HUES64 (cell line): Measurements from ENCODE around the gene ENPEP.
"Not testable (repeated sequence)": the region's sequence is repeated elsewhere in the genome, so short reads cannot be mapped to it uniquely, and the experiment has no call there.

Experiments used
- H3K27ac ChIP-seq: 2 replicates; pipeline ENCODE4 v1.7.0; 2013; ENCODE audit warnings: low read depth, low read length, inconsistent platforms
- H3K27me3 ChIP-seq: 2 replicates; pipeline ENCODE4 v1.6.1; 2013; ENCODE audit warnings: mild to moderate bottlenecking, low read length; ENCODE audit not compliant: insufficient read depth
- H3K36me3 ChIP-seq: 2 replicates; pipeline ENCODE4 v1.6.1; 2013; ENCODE audit warnings: mild to moderate bottlenecking, low read length; ENCODE audit not compliant: insufficient read depth
- H3K4me1 ChIP-seq: 2 replicates; pipeline ENCODE4 v1.6.1; 2013; ENCODE audit warnings: mild to moderate bottlenecking, low read length, moderate library complexity; ENCODE audit not compliant: insufficient read depth
- H3K4me3 ChIP-seq: 2 replicates; pipeline ENCODE4 v1.5.1; 2013; ENCODE audit warnings: mild to moderate bottlenecking, low read length, moderate library complexity
- H3K9ac ChIP-seq: 2 replicates; pipeline ENCODE4 v1.6.1; 2013; ENCODE audit warnings: mild to moderate bottlenecking, low read depth, low read length
- H3K9me3 ChIP-seq: 2 replicates; pipeline ENCODE4 v1.6.1; 2013; ENCODE audit warnings: low read depth, low read length; ENCODE audit not compliant: insufficient read depth
- WGBS: fragments of 150-250, 120-280 bp; methylation state at CpG from one replicate; pipeline ENCODE4 v1.1.7; 2013; ENCODE audit warnings: missing lambda C conversion rate; 5-methylcytosine and 5-hydroxymethylcytosine counted together

The ENPEP gene

GRCh38 chr4:110485452-110485851, 9.5 kb downstream of the ENPEP start:
- H3K9ac ChIP-seq, result no peak overlapping the region
- no peak overlapping the region for H3K27ac ChIP-seq
- no peaks in the 10 kb centered on the region for H3K36me3 ChIP-seq
- H3K9me3 ChIP-seq, result no peaks in the 10 kb centered on the region
- no peaks in the 10 kb centered on the region for H3K27me3 ChIP-seq
- WGBS, result 75% methylated on average over 1 of the region's 1 CpG
- no peak overlapping the region for H3K4me3 ChIP-seq
- H3K4me1 ChIP-seq, result peaks cover 23% of the 10 kb centered on the region

DNA sequence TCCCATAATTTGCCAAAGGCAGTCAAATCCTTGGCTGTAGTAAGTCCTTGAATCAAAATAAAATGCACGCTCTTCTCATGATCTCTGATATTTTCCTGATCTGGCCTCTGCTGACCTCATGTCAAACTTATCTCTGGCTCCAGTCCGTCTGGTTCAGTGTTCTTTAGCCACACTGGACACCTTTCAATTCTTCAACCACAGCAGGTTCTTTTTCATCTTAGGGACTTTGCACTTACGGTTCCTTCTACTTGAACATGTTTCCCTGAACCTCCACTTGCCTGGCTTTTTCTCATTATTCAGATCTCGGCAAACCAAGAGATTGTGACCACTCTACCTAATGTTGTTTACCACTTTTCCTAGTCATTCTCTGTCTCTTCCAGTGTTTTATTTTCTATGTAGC, 10.3 kb downstream of the ENPEP start:
- WGBS, result 79% methylated on average over 4 of the region's 4 CpGs
- H3K9me3 ChIP-seq, result no peaks in the 10 kb centered on the region

GRCh38 chr4:110486850-110487249, 10.9 kb downstream of the ENPEP start:
- peaks cover 18% of the 10 kb centered on the region for H3K4me1 ChIP-seq
- H3K4me3 ChIP-seq, H3K9me3 ChIP-seq, H3K27ac ChIP-seq, H3K9ac ChIP-seq, H3K36me3 ChIP-seq, H3K27me3 ChIP-seq: not testable (repeated sequence)
- WGBS, result 88% methylated on average over 4 of the region's 4 CpGs

More for the DNA sequence above, 10.3 kb downstream of the ENPEP start:
- H3K4me3 ChIP-seq, result no peak overlapping the region
- no peaks in the 10 kb centered on the region for H3K27me3 ChIP-seq
- H3K27ac ChIP-seq, result no peak overlapping the region
- no peak overlapping the region for H3K9ac ChIP-seq
- peaks cover 18% of the 10 kb centered on the region for H3K4me1 ChIP-seq
- no peaks in the 10 kb centered on the region for H3K36me3 ChIP-seq

- peaks cover 18% of the 10 kb centered on the region for H3K4me1 ChIP-seq
- no peaks in the 10 kb centered on the region for H3K9me3 ChIP-seq
- H3K36me3 ChIP-seq, result no peaks in the 10 kb centered on the region
- no peak overlapping the region for H3K9ac ChIP-seq
- H3K27ac ChIP-seq, result peak overlapping the region; percentile 16; the same call in 1 of the 2 replicates
- no peak overlapping the region for H3K4me3 ChIP-seq
- no peaks in the 10 kb centered on the region for H3K27me3 ChIP-seq
Observed at GRCh38 chr4:110487873-110488272, 11.9 kb downstream of the ENPEP start.

DNA sequence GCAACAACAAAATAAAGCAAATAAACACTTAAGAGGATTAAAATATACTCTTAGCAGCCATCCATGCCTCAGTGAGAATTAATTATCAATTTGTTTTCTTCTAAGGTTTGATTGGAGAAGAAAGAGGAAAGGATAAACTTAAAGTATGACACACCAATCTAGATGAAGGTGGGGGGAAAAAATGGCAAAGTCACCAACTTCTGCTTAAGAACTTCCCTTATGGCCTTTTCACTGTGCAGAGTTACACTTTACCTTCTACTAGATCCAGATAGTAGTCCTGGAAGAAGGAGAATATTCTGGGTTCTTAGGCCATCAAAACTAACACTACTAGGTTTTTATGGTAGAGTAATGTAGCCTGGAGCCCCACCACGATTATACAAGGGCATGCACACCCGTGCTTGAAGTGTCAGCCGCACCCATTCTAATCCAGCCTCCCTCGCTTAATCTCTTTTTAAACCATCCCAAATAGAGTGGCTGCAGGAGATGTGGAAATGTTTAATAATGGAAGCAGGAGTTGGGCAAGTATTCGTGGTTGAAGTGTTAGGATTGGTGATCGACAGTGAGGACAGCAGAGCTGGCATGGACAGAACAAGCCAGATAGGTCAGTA, 14.1 kb downstream of the ENPEP start:
- H3K27me3 ChIP-seq, result no peaks in the 10 kb centered on the region
- peaks cover 18% of the 10 kb centered on the region for H3K4me1 ChIP-seq
- WGBS, result 94% methylated on average over 6 of the region's 6 CpGs

GRCh38 chr4:110492522-110492921, 16.6 kb downstream of the ENPEP start:
- no peak overlapping the region for H3K27ac ChIP-seq
- no peaks in the 10 kb centered on the region for H3K27me3 ChIP-seq
- H3K36me3 ChIP-seq, result no peaks in the 10 kb centered on the region
- H3K4me1 ChIP-seq, result peaks cover 13% of the 10 kb centered on the region
- H3K9me3 ChIP-seq, result no peaks in the 10 kb centered on the region
- 96% methylated on average over 5 of the region's 5 CpGs for WGBS
- H3K4me3 ChIP-seq, result no peak overlapping the region
- no peak overlapping the region for H3K9ac ChIP-seq

More for the DNA sequence above, 14.1 kb downstream of the ENPEP start:
- no peaks in the 10 kb centered on the region for H3K9me3 ChIP-seq
- no peak overlapping the region for H3K9ac ChIP-seq
- H3K4me3 ChIP-seq, result no peak overlapping the region
- no peak overlapping the region for H3K27ac ChIP-seq
- H3K36me3 ChIP-seq, result no peaks in the 10 kb centered on the region

- H3K4me1 ChIP-seq, result peaks cover 4% of the 10 kb centered on the region; the same call in 1 of the 2 replicates
- no peaks in the 10 kb centered on the region for H3K36me3 ChIP-seq
- no peaks in the 10 kb centered on the region for H3K9me3 ChIP-seq
- no peaks in the 10 kb centered on the region for H3K27me3 ChIP-seq
- whole genome bisulfite sequencing, result 73% methylated on average over 1 of the region's 1 CpG
- no peak overlapping the region for H3K27ac ChIP-seq
- no peak overlapping the region for H3K9ac ChIP-seq
- H3K4me3 ChIP-seq, result no peak overlapping the region
Observed at GRCh38 chr4:110493520-110493919, 17.6 kb downstream of the ENPEP start.

DNA sequence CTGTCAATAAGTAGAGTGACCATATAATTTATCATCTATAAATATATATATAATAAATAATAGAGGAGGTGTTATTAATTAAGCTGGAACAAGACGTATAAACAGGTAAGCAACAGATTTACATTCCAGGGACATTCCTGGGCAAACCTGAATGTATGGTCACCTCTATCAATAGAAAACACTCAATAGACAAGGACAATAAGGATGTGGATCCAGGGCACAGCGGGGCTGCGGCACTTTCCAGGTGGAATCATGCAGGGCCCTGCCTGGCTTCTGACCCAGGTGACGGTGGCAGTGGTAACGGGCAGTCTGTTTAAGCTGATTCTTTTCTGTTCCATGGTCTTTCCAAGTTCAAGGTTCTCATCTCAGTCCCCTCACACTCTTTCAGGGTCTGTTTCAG, 22.5 kb downstream of the ENPEP start:
- peaks cover 1% of the 10 kb centered on the region for H3K4me1 ChIP-seq
- H3K4me3 ChIP-seq, result no peak overlapping the region
- no peaks in the 10 kb centered on the region for H3K27me3 ChIP-seq
- H3K9me3 ChIP-seq, result no peaks in the 10 kb centered on the region
- H3K27ac ChIP-seq, result no peak overlapping the region
- 89% methylated on average over 5 of the region's 5 CpGs for WGBS
- no peak overlapping the region for H3K9ac ChIP-seq
- H3K36me3 ChIP-seq, result no peaks in the 10 kb centered on the region

DNA sequence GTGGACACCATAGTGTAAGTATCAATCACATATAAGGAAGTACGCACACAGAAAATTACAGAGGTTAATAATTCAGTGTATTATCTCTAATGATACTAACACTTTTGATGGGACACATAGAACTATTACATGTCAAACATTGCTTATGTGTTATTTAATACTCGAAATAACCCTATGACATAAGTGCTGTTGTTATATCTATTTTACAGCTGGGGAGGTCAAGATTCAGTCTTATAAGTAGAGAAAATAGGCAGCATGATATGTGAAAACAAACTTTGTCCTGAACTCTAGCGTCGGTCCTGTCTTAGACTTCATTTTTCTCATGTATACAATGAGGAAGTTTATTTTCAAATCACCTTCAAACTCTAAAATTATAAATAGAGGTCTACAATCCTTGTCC, 23.2 kb downstream of the ENPEP start:
- H3K27ac ChIP-seq, result no peak overlapping the region
- H3K27me3 ChIP-seq, result no peaks in the 10 kb centered on the region
- H3K36me3 ChIP-seq, result no peaks in the 10 kb centered on the region
- H3K9ac ChIP-seq, result no peak overlapping the region
- H3K9me3 ChIP-seq, result no peaks in the 10 kb centered on the region
- WGBS, result 67% methylated on average over 2 of the region's 4 CpGs
- H3K4me1 ChIP-seq, result peaks cover 6% of the 10 kb centered on the region
- no peak overlapping the region for H3K4me3 ChIP-seq

- Histone ChIP-seq H3K36me3 (no peaks in the 10 kb centered on the region), H3K4me3 (no peak overlapping the region), H3K27me3 (no peaks in the 10 kb centered on the region), H3K27ac (no peak overlapping the region), H3K9ac (no peak overlapping the region), H3K4me1 (peaks cover 6% of the 10 kb centered on the region), H3K9me3 (no peaks in the 10 kb centered on the region)
Observed at GRCh38 chr4:110501826-110502225, 25.9 kb downstream of the ENPEP start.

- Histone ChIP-seq H3K27me3 (no peaks in the 10 kb centered on the region), H3K9ac (no peak overlapping the region), H3K27ac (no peak overlapping the region), H3K36me3 (no peaks in the 10 kb centered on the region), H3K4me3 (no peak overlapping the region), H3K4me1 (peaks cover 6% of the 10 kb centered on the region), H3K9me3 (no peaks in the 10 kb centered on the region)
- 79% methylated on average over 5 of the region's 5 CpGs for WGBS
Observed at GRCh38 chr4:110503270-110504083, 27.5 kb downstream of the ENPEP start.
